Skin of body (tissue), 2 donors: ENCODE measurements around the gene CCDC88A. TPM values are rescaled to one million over a fixed set of nuclear protein-coding genes. Genes with fewer than 3 reads are reported as not detected.
"Not testable (repeated sequence)": the region's sequence is repeated elsewhere in the genome, so short reads cannot be mapped to it uniquely, and the experiment has no call there.

Experiments used
- DNase-seq: peaks from one replicate; lab custom pipeline; 2025; lab: John Stamatoyannopoulos, UW
- total RNA-seq: library from RNA; depleted of rRNA; stranded (reverse); fragments of >200 nt; gene quantifications from one replicate; pipeline ENCODE4 v1.2.3, GENCODE V29; 2014

The CCDC88A gene, protein sequence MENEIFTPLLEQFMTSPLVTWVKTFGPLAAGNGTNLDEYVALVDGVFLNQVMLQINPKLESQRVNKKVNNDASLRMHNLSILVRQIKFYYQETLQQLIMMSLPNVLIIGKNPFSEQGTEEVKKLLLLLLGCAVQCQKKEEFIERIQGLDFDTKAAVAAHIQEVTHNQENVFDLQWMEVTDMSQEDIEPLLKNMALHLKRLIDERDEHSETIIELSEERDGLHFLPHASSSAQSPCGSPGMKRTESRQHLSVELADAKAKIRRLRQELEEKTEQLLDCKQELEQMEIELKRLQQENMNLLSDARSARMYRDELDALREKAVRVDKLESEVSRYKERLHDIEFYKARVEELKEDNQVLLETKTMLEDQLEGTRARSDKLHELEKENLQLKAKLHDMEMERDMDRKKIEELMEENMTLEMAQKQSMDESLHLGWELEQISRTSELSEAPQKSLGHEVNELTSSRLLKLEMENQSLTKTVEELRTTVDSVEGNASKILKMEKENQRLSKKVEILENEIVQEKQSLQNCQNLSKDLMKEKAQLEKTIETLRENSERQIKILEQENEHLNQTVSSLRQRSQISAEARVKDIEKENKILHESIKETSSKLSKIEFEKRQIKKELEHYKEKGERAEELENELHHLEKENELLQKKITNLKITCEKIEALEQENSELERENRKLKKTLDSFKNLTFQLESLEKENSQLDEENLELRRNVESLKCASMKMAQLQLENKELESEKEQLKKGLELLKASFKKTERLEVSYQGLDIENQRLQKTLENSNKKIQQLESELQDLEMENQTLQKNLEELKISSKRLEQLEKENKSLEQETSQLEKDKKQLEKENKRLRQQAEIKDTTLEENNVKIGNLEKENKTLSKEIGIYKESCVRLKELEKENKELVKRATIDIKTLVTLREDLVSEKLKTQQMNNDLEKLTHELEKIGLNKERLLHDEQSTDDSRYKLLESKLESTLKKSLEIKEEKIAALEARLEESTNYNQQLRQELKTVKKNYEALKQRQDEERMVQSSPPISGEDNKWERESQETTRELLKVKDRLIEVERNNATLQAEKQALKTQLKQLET (N-terminal part only)
- 71.1 TPM for total RNA-seq

DNA sequence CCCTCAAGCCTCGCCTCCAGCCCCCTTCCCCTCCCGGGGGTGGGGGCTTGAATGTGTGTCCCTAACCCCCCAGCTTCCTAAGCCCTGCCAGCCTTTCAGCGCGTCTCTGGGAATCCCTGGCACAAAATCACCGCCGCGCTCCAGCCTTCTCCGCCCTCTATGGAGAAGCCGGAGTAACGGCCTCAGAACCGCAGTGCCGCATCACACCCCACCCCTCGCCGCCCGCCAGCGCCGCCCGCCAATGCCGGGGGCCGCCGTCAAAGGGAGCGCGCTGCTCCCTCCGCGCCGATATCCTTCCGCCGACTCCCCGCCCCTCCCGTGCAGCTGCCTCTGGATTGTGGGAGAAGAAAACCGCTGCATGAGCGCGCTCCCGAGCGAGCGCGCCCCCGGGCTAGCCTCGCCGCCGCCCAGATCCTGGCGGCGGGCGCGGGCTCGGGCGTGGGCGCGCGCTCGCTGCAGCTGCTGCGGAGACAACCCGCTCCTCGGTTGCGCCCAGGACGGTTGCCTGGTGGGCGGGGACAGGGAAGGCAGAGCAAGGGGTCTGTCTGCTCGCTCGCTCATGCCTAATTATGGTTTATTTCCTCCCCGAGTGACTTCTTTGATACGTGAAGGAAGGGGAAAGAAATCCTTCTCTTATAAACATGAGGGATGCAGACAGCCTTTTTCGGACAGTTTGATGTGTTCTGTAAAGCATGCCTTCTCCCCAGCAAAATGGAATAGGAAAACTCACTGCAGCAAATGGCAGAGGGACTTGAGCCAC, at the start of gene CCDC88A:
CCDC88A (minus strand) TSS at position 178 of the 760 bp plus-strand sequence. CDS start 777 bp downstream, outside the sequence.
- DNase-seq: peak; percentile 97

DNA sequence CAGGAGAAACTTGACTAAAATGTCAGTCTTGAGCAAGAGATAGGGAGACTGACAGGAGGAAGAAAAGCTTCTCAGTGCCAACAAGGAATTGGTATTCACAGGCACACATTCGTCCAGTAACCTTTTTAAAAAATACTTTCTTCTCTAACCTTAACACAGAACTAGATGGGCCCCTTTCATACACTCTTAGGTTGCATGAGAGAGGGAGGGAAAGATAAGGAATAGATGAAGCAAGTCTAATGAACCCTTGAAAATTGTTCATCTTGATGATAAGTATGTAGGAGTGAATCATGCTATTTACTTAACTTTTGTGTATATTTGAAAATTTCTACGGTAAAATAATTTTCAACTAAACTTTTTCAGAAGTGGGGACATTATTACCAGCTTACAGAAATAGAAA, 42.0 kb upstream of the CCDC88A start:
- DNase-seq: no peak

DNA sequence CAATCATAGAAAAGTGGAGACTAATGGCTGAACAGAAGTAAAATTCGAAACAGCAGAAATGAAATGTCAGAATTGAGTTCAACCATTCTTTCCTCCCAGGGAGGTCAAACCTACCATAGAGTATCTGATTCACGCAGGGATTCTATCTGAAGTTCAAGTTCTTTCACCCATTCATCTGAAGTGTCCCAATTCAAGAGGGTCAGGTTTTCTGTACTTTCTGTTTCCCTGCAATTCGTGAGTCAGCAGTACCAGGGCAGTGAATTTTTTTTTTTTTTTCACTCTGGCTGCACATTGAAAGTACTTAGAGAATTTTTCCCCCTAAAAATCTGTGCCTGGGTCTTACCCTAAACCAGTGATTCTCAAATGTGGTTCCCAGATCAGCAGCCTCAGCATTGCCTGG, 40.9 kb upstream of the CCDC88A start:
- no peak for DNase-seq

DNA sequence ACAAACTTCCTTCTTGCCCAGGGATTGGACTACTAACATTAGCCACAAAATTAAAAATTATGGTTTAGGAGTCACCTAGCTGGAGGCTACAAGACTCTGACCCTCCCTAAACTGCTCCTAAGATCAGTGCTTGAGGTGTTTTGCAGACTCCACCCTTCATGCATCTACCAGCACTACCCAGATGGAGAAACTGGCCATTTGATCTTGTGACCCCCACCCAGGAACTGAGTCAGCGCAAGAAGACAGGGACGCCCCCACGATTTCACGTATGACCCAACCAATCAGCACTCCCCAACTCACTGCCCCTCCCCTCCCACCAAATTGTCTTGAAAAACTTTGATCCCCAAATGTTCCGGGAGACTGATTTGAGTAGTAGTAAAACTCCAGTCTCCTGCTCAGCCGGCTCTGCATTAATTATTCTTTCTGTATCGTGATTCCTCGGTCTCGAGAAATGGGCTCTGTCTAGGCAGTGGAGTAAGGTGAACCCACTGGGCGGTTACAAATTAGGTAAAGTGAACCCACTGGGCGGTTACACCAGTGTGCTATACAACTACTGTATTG, 40.1 kb upstream of the CCDC88A start:
- no peak for DNase-seq

DNA sequence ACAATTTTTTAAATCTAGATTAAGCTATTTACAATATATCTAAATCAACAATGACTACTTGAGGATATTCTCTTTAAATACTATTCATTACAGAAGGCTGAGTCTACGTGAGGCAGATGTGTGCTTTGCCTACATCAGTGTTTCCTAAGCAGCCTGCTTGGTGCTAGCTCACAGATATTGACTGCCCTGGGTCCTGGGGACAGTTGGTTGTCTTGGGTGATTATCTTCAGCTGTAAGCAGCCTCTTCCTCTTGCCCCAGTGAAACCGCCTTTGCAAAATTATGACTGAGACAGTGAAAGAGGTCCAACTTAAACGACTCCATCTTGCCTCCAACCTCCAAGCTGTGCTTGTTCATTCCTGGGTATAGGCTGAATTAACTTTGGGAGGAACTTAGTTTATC, 39.6 kb upstream of the CCDC88A start:
- DNase-seq: no peak

GRCh38 chr2:55454121-55454520, 34.5 kb upstream of the CCDC88A start:
- no peak for DNase-seq

- no peak for DNase-seq
Observed at GRCh38 chr2:55452879-55453278, 33.2 kb upstream of the CCDC88A start.

DNA sequence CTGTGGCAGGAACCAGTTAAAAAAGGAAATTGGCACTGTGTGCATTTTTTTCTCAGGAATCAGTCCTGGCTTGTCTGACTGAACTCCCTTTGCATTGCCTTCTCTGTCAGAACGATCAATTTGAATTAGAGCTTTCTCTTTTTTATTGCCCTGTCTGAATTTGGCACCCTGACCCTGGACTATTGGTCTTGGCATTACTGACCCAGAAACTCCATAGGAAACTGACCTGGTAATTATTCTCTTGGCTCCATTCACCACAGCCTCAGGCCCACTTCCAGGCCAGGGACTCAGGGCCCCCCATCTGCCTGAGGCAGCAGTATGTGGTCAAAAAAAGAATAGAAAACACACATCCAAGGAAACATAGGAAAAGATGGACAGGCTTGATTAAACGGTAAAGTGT, 32.0 kb upstream of the CCDC88A start:
- DNase-seq: no peak

GRCh38 chr2:55450014-55450413, 30.4 kb upstream of the CCDC88A start:
- not testable (repeated sequence) for DNase-seq

GRCh38 chr2:55442045-55442760, 22.5 kb upstream of the CCDC88A start:
- not testable (repeated sequence) for DNase-seq

- DNase-seq: no peak
Observed at GRCh38 chr2:55441280-55441892, 21.7 kb upstream of the CCDC88A start.

DNA sequence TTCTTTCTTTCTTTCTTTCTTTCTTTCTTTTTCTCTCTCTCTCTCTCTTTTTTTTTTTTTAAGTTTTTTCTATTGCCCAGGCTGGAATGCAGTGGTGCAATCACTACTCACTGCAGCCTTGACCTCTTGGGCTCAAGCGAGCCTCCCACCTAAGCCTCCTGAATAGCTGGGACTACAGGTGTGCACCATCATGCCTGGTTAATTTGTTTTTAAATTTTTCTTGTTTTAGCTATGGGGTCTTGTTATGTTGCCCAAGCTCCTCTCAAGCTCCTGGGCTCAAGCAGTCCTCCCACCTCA, 19.4 kb upstream of the CCDC88A start:
- DNase-seq: no peak

DNA sequence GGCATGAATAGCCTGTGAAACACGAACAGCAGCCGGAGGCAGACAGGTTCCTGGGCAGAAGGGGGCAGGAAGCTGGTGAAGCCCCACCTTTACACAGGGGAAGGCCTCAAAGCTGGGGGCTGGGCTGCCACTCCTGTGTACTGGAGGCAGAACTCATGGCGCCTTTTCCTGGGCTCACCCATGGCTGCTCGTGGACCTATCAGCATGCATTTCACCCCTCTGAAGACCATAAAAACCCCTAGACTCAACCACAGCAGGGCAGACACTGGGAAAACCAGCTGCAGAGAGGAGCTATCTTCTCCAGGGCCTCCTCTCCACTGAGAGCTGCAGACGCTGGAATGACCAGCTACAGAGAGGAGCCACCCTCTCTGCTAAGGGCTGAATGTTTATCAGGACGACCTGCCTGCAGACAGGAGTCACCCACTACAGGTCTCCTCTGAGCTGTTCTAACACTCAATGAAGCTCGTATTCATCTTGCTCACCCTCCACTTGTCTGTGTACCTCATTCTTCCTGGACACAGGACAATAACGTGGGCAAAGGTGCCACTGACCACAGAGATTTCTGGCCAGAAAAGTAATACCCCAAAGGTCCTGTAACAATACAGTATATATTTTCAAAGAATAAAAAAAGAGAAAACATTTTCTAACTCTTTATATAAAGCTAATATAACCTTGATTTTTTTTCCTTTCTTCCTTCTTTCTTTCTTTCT, 18.9 kb upstream of the CCDC88A start:
- DNase-seq: no peak

- no peak for DNase-seq
Observed at GRCh38 chr2:55437515-55438390, 18.1 kb upstream of the CCDC88A start.

DNA sequence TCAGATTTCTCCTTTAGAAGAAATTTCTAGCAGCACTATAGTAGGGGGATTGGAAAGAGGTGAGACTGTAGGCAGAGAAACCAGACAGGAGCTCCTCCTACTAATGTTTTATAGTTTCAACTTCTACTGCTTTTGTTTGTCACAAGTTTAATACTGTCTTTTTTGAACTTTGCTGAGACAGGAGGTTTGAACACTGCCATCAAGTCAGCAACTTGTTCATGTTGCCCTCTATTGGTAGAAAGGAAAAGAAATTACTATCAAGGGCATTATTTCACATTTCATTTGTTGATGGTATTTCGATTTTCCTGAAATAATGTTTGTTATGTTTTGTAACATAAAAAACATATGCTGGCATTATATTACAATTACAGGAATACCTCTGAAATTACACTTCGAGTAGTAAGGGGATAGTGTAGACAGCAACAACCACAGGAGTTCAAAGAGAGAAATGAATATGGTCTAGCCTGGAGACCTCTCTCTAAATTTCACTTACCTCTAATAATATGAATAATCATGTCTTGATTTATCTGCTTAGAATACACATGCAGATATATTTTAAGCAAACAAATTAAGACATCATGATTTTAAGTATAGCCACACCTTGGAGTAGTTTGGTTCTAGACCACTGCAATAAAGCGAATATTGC, 12.4 kb upstream of the CCDC88A start:
- peak; percentile 21 for DNase-seq

GRCh38 chr2:55430211-55430975, 10.7 kb upstream of the CCDC88A start:
- DNase-seq: peak; percentile 21

- DNase-seq: no peak
Observed at GRCh38 chr2:55428258-55428657, 8.6 kb upstream of the CCDC88A start.
